DMS53 treated with DMSO at 0.1 percent for 48 hours (cell line): ENCODE results near the gene NIPSNAP2.
"Not testable (repeated sequence)": the region's sequence is repeated elsewhere in the genome, so short reads cannot be mapped to it uniquely, and the experiment has no call there.

Experiments
- DNase-seq: peaks from one replicate; lab custom pipeline; 2025; ENCODE audit not compliant: unreplicated experiment; lab: John Stamatoyannopoulos, UW

The NIPSNAP2 gene

DNA sequence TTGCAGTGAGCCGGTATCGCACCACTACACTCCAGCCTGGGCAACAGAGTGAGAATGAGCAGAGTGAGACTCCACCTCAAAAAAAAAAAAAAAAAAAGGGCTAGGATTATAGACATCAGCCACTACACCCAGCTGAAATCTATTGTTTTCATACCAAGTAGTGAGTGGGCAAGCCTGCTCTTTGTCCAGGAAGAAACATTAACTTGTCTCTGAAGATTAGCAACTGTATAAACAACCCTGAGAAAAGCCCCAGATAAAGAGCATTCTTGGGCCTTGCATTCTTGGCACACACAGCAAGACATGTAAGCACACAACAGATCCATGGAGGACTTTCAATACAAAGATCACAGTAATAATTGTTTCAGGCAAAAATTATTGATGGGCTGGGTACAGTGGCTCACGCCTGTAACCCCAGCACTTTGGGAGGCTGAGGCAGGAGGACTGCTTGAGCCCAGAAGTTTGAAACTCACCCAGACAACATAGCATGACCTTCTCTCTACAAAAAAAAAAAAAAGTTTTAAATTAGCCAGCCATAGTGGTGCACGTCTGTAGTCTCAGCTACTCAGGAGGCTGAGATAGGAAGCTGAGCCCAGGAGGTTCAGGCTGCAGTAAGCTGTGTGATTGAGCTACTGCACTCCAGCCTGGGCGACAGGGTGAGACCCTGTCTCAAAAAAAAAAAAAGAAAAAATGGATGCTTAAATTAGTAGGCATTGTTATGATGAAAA is 82.5 kb downstream of the NIPSNAP2 start:
- no peak for DNase-seq

GRCh38 chr7:56047446-56048116 is 83.2 kb downstream of the NIPSNAP2 start:
- DNase-seq: not testable (repeated sequence)

GRCh38 chr7:56048245-56048644 is 83.9 kb downstream of the NIPSNAP2 start:
- DNase-seq: no peak

DNA sequence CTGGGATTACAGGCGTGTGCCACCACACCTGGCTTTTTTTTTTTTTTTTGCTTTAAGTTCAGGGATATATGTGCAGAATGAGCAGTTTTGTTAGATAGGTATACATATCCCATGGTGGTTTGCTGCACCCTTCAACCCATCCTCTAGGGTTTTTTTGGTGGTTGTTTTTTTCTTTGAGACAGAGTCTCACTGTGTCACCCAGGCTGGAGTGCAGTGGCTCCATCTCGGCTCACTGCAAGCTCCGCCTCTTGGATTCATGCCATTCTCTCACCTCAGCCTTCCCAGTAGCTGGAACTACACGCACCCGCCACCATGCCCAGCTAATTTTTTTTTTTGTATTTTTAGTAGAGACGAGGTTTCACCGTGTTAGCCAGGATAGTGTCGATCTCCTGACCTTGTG is 84.4 kb downstream of the NIPSNAP2 start:
- DNase-seq: not testable (repeated sequence)
